Muscle of leg (tissue), 11 donors: ENCODE results near the gene ACAD10. TPM values are rescaled to one million over a fixed set of nuclear protein-coding genes. Genes with fewer than 3 reads are reported as not detected.
"Not testable (repeated sequence)": the region's sequence is repeated elsewhere in the genome, so short reads cannot be mapped to it uniquely, and the experiment has no call there.

Source experiments
- DNase-seq: peaks from one replicate; pipeline ENCODE4 v3.0.0; 2013
- H3K27ac ChIP-seq: one replicate; pipeline ENCODE4 v1.5.1; 2013; ENCODE audit warnings: mild to moderate bottlenecking, low read length, control low read depth
- H3K27me3 ChIP-seq: one replicate; pipeline ENCODE4 v1.6.1; 2013; ENCODE audit warnings: low read length; ENCODE audit not compliant: control insufficient read depth, insufficient read depth
- H3K36me3 ChIP-seq: one replicate; pipeline ENCODE4 v1.6.1; 2013; ENCODE audit warnings: low read length; ENCODE audit not compliant: control insufficient read depth, insufficient read depth
- H3K4me1 ChIP-seq: one replicate; pipeline ENCODE4 v1.6.1; 2013; ENCODE audit warnings: low read length; ENCODE audit not compliant: control insufficient read depth, insufficient read depth
- H3K4me3 ChIP-seq: one replicate; pipeline ENCODE4 v1.5.1; 2013; ENCODE audit warnings: low read length, control low read depth
- H3K9me3 ChIP-seq: replicated peaks from 2 replicates; pipeline ENCODE4 v1.6.1; 2013; ENCODE audit warnings: low read depth, low read length; ENCODE audit not compliant: control insufficient read depth
- WGBS: methylation state at CpG from one replicate; pipeline ENCODE4 v1.1.5; 2013; ENCODE audit warnings: missing lambda C conversion rate; ENCODE audit not compliant: insufficient coverage; 5-methylcytosine and 5-hydroxymethylcytosine counted together
- polyA plus RNA-seq, 8 donors: library from polyadenylated mRNA; unstranded; fragments of 120-200 nt; gene quantifications; one replicate each; pipeline versions ENCODE4 v1.2.1 to v1.2.3, GENCODE V29; 2013; ENCODE audit warnings: inconsistent platforms in 1 of 8, low replicate concordance in 1 of 8; ENCODE audit not compliant: insufficient read length in 8 of 8, insufficient read depth in 1 of 8
- total RNA-seq: library from RNA; stranded (reverse); fragments of 120-200 nt; gene quantifications from one replicate; pipeline ENCODE4 v1.2.4, GENCODE V29; 2013

ACAD10 gene
- total and polyA plus RNA-seq, 9 donors: 11.4 to 20.2 (median 15.8) TPM

DNA sequence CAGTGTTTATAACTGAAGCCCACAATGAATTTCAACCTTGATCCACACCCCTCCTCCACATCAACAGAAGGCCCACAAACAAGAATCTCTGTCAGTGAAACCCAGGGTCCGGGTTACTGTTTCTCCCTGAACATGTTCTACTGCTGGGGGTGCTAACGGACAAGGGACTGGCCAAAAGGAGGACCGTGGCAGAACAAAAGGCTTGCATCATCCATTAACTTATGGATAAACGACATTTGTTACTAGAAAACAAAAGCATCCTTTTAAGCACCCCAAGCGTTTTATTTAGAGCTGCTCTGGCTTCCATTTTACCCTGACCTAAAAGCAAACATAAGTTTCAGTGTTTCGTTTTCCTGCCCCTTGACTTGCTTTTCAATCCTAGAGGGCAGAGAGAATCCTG lies 32.3 kb upstream of the ACAD10 start:
- Histone ChIP-seq H3K9me3 (no peaks in the 10 kb centered on the region), H3K4me3 (no peak overlapping the region), H3K36me3 (peaks cover 59% of the 10 kb centered on the region), H3K27me3 (no peaks in the 10 kb centered on the region), H3K4me1 (no peaks in the 10 kb centered on the region), H3K27ac (no peak overlapping the region)
- 87% methylated on average over 6 of the region's 6 CpGs for WGBS
- no peak for DNase-seq

DNA sequence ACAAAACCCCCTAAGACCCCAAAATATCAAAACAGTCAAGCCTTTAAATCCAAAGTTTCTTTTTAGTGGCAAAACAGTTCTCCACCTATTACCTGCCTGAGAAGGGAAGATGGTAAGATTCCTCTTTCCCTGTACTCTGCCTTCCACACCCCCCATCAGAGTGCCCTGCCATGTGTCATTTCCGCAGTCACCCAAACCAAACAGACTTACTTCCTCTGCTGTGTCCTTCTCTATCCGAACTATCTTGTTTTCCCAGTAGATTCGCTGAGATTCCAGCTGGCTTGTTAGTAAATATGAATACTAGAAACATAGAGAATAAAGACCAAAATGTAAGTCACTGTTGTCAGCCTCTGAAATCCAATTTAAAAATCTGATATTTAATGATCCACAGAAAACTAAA lies 30.5 kb upstream of the ACAD10 start:
- H3K4me1 ChIP-seq: no peaks in the 10 kb centered on the region
- WGBS: no CpG with 5 or more reads among the region's 3 CpGs
- H3K27ac ChIP-seq: no peak overlapping the region
- no peak for DNase-seq
- H3K36me3 ChIP-seq: peaks cover 59% of the 10 kb centered on the region
- H3K4me3 ChIP-seq: no peak overlapping the region
- H3K27me3 ChIP-seq: no peaks in the 10 kb centered on the region
- H3K9me3 ChIP-seq: no peaks in the 10 kb centered on the region

GRCh38 chr12:111656016-111656415 lies 29.8 kb upstream of the ACAD10 start:
- no peaks in the 10 kb centered on the region for H3K4me1 ChIP-seq
- H3K4me3 ChIP-seq: no peak overlapping the region
- H3K9me3 ChIP-seq: no peaks in the 10 kb centered on the region
- WGBS: 88% methylated on average over 4 of the region's 4 CpGs
- peaks cover 58% of the 10 kb centered on the region for H3K36me3 ChIP-seq
- no peaks in the 10 kb centered on the region for H3K27me3 ChIP-seq
- H3K27ac ChIP-seq: no peak overlapping the region
- no peak for DNase-seq

- H3K9me3 ChIP-seq: no peaks in the 10 kb centered on the region
- no peaks in the 10 kb centered on the region for H3K27me3 ChIP-seq
- H3K4me1 ChIP-seq: no peaks in the 10 kb centered on the region
- no peak overlapping the region for H3K4me3 ChIP-seq
- H3K27ac ChIP-seq: no peak overlapping the region
- 80% methylated on average over 3 of the region's 5 CpGs for WGBS
- DNase-seq: no peak
- peaks cover 43% of the 10 kb centered on the region for H3K36me3 ChIP-seq
Measured at GRCh38 chr12:111664499-111664898, 21.4 kb upstream of the ACAD10 start.

- 92% methylated on average over 11 of the region's 11 CpGs for WGBS
- Histone ChIP-seq H3K36me3 (peaks cover 47% of the 10 kb centered on the region), H3K9me3 (no peaks in the 10 kb centered on the region), H3K27ac (peak overlapping the region; percentile 11), H3K4me1 (no peaks in the 10 kb centered on the region), H3K4me3 (no peak overlapping the region), H3K27me3 (no peaks in the 10 kb centered on the region)
- DNase-seq: no peak
Measured at GRCh38 chr12:111664961-111665865, 20.6 kb upstream of the ACAD10 start.

DNA sequence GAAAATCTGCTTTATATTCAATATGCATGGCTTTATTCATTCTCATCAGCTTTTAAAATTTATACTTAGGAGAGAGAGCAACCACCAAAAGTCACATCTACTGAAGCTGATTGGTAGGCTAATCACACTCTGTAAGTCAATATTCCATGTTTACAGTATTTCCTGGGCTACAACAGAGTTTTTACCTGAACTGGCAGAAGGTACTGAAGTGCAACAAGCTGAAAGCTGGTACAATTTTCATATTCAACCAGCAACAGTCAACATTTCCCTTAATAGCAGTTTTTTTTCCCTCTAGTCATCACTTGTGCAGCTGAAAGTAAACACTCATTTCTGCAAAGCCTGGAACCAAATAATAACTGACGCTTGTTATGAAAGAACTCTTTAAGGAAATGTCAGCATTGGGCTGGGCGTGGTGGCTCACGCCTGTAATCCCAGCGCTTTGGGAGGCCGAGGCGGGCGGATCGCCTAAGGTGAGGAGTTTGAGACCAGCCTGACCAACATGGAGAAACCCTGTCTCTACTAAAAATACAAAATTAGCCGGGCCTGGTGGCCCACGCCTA lies 13.0 kb upstream of the ACAD10 start:
- Histone ChIP-seq H3K27me3 (no peaks in the 10 kb centered on the region), H3K36me3 (peaks cover 61% of the 10 kb centered on the region), H3K9me3 (no peaks in the 10 kb centered on the region), H3K4me3 (no peak overlapping the region), H3K27ac (no peak overlapping the region), H3K4me1 (no peaks in the 10 kb centered on the region)
- no peak for DNase-seq
- no CpG with 5 or more reads among the region's 10 CpGs for WGBS

GRCh38 chr12:111673503-111673902 lies 12.3 kb upstream of the ACAD10 start:
- H3K4me3 ChIP-seq: no peak overlapping the region
- H3K36me3 ChIP-seq: peaks cover 64% of the 10 kb centered on the region
- DNase-seq: peak; percentile 37
- 51% methylated on average over 2 of the region's 3 CpGs for WGBS
- no peaks in the 10 kb centered on the region for H3K27me3 ChIP-seq
- no peak overlapping the region for H3K27ac ChIP-seq
- H3K9me3 ChIP-seq: no peaks in the 10 kb centered on the region
- H3K4me1 ChIP-seq: no peaks in the 10 kb centered on the region

DNA sequence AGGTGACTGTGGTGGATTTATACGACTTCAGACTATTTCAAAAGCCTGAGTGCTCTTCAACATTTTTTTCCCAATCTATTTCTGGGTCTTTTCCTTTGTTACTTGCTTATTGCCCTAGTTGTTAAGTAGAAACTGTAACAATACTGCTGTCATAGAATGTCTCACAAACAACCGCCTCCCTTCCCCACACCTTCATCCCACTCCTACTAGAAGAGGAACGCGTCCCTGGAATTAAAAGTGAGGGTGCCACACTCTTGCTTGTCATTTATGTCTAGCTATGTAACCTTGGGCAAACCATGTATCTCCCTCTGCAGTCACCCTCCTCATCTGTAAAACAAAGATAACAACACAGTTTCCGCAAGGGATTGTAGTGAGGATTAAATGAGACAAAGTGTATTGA lies 8.7 kb upstream of the ACAD10 start:
- Histone ChIP-seq H3K36me3 (peaks cover 61% of the 10 kb centered on the region), H3K4me1 (no peaks in the 10 kb centered on the region), H3K4me3 (no peak overlapping the region), H3K9me3 (no peaks in the 10 kb centered on the region), H3K27ac (no peak overlapping the region), H3K27me3 (no peaks in the 10 kb centered on the region)
- no peak for DNase-seq
- 100% methylated on average over 1 of the region's 5 CpGs for WGBS

- Histone ChIP-seq H3K36me3 (peaks cover 26% of the 10 kb centered on the region), H3K4me3 (peak overlapping the region; percentile 85)
- DNase-seq, H3K9me3 ChIP-seq, H3K27me3 ChIP-seq, H3K4me1 ChIP-seq, H3K27ac ChIP-seq: not testable (repeated sequence)
- 85% methylated on average over 10 of the region's 13 CpGs for WGBS
Measured at GRCh38 chr12:111684485-111685198, 1.2 kb upstream of the ACAD10 start.

DNA sequence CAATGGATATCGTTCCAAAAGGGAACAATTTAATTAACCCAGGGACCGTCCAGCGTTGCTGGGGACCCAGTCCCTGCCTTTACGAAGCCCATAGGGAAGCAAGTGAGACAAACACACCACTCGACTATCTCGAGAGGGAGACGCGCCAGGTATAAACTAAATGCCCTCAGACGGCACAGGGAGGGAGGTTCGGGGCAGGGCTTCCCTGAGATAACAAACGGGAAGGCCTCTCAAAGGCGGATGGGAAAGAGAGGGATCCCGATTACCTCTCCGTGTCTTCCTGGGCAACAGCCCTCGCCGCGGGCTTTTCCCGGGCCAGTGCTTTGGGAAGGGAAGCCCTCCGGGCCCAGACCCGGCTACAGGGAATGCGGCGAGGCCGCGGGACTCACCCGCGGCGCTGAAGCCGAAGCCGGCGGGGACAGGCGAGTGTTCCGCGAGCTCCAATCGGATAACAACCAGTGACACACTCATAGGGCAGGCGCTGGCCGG lies 487 bp upstream of the ACAD10 start:
- DNase-seq: peak; percentile 15
- H3K27ac ChIP-seq: peak overlapping the region; percentile 70
- H3K36me3 ChIP-seq: peaks cover 18% of the 10 kb centered on the region

More for the DNA sequence above, 487 bp upstream of the ACAD10 start:
- peaks cover 7% of the 10 kb centered on the region for H3K4me1 ChIP-seq
- H3K4me3 ChIP-seq: peak overlapping the region; percentile 85
- 0% methylated on average over 32 of the region's 36 CpGs for WGBS
- H3K27me3 ChIP-seq: no peaks in the 10 kb centered on the region
- H3K9me3 ChIP-seq: no peaks in the 10 kb centered on the region
